ENCODE data around the gene DEGS2. TPM values are rescaled to one million over a fixed set of nuclear protein-coding genes. Genes with fewer than 3 reads are reported as not detected.

The DEGS2 gene
- total RNA-seq, 6 experiments from 2014 or later: 0.09 to 0.55 (median 0.22) TPM

GRCh38 chr14:100115726-100116125 lies 43.7 kb downstream of the DEGS2 start:
- ATAC-seq (no peak), DNase-seq (no peak)
- H3K36me3 ChIP-seq: peaks cover 0 to 4% (median 0%) of the 10 kb centered on the region in 4 donors
- 100% methylated on average over 2 of the region's 8 CpGs for WGBS (ENCODE audit: insufficient coverage, low coverage, low lambda C conversion rate, missing lambda C conversion rate)
- intact Hi-C loops (cut with DNase I): loop anchor here in 1 of 2 donors (10.0 kb wide), 1 partner anchor 131 kb away; no protein-coding TSS in a partner anchor
- no peaks in the 10 kb centered on the region for H3K4me1 ChIP-seq
- no peaks in the 10 kb centered on the region for H3K27me3 ChIP-seq
- H3K9me3 ChIP-seq: no peaks in the 10 kb centered on the region
- no peak overlapping the region for H3K27ac ChIP-seq
- no peak overlapping the region for H3K4me3 ChIP-seq
- TF ChIP-seq POLR2A (IDR thresholded peaks at IDR 0.05): no peak
- TF ChIP-seq CTCF (IDR thresholded peaks at IDR 0.05): no peak

DNA sequence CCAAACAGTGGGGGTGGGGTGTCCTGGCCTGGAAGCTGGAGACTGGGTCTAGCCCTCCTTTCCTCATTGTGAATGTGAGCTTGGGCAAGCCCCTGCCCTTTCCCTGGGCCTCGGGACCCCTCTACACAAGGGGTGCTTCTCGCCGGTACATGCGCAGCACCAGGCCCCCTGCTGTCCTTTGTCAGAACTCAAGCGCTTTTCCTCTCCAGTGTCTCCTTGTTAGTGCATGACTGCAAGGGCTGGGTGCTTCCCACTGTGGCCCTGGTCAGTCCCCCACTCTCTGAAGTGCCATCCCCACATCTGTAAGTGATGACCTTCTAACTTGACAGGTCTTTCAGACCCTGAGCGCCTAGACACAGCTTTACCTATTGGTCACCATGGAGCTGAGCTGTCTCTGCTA lies 44.2 kb downstream of the DEGS2 start:
- intact Hi-C loops (cut with DNase I): loop anchor here in 1 of 2 donors (10.0 kb wide), 1 partner anchor 130 kb away; no protein-coding TSS in a partner anchor
- no peak overlapping the region for H3K27ac ChIP-seq
- H3K4me1 ChIP-seq: no peaks in the 10 kb centered on the region
- TF ChIP-seq CTCF (IDR thresholded peaks at IDR 0.05): no peak
- no peak for TF ChIP-seq POLR2A (IDR thresholded peaks at IDR 0.05)
- H3K4me3 ChIP-seq: no peak overlapping the region
- ATAC-seq (no peak), DNase-seq (peak in 1 of 3 donors; percentile 21)
- H3K9me3 ChIP-seq: no peaks in the 10 kb centered on the region
- no CpG with 5 or more reads among the region's 6 CpGs for WGBS (ENCODE audit: insufficient coverage, low coverage, low lambda C conversion rate, missing lambda C conversion rate)
- peaks cover 0 to 5% (median 0%) of the 10 kb centered on the region in 4 donors for H3K36me3 ChIP-seq
- H3K27me3 ChIP-seq: no peaks in the 10 kb centered on the region

- Histone ChIP-seq H3K27ac (no peak overlapping the region), H3K9me3 (no peaks in the 10 kb centered on the region), H3K4me3 (no peak overlapping the region), H3K27me3 (no peaks in the 10 kb centered on the region), H3K36me3 (peaks cover 0 to 14% (median 0%) of the 10 kb centered on the region in 4 donors), H3K4me1 (no peaks in the 10 kb centered on the region)
- DNase-seq: peak in 1 of 3 donors; percentile 49
- 80% methylated on average over 1 of the region's 13 CpGs for WGBS (ENCODE audit: insufficient coverage, low coverage, low lambda C conversion rate, missing lambda C conversion rate)
- TF ChIP-seq POLR2A (IDR thresholded peaks at IDR 0.05) (no peak), CTCF (IDR thresholded peaks at IDR 0.05) (no peak)
- intact Hi-C loops (cut with DNase I): loop anchor here in 1 of 2 donors (10.0 kb wide), 1 partner anchor 129 kb away; no protein-coding TSS in a partner anchor
- no peak for ATAC-seq
Measured at GRCh38 chr14:100114109-100114765, 45.2 kb downstream of the DEGS2 start.

DNA sequence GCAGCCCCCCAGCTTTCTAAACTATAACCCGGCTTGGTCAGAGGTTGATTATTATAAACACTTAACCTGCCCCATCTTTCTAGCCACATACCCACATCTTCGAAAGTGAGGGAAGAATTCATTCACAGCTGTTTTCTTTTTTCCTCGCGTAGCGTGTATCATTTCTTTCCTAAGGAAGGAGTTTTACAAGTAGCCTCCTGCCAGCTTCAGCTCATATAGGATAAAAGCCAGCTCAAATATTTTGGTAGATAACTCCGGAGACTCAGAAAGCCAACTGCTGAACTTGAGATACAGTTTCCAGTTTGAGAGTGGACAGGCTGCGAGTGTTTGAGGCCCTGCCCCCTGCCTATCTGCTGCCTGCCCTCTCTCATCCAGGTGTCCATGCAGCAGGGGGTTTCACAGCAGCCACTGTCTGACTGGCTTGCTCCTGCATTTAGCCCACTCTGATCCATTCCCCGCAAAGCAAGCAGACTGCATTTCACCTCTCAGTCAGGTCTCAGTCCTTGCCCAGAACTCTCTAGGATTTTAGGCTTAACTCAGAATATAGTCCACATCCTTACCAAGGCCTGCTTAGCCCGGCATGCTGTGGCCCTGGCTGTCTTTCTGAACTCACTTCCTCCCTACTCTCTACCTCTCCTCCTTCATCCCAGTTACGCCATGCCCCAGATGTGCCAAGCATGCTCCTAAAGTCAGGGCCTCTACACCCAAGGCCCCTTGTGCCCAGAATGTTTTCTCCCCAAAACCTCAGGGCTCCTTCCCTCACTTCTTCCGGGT lies 47.3 kb downstream of the DEGS2 start:
- peaks cover 0 to 4% (median 0%) of the 10 kb centered on the region in 4 donors for H3K4me1 ChIP-seq
- intact Hi-C loops (cut with DNase I): loop anchor here in 1 of 2 donors (10.0 kb wide), 1 partner anchor 127 kb away; no protein-coding TSS in a partner anchor
- DNase-seq (no peak), ATAC-seq (no peak)
- no peak overlapping the region for H3K4me3 ChIP-seq
- no peak overlapping the region for H3K27ac ChIP-seq
- peaks cover 0 to 14% (median 0%) of the 10 kb centered on the region in 4 donors for H3K36me3 ChIP-seq
- H3K27me3 ChIP-seq: no peaks in the 10 kb centered on the region
- TF ChIP-seq POLR2A (IDR thresholded peaks at IDR 0.05) (no peak), CTCF (IDR thresholded peaks at IDR 0.05) (no peak)
- WGBS (ENCODE audit: insufficient coverage, low coverage, low lambda C conversion rate, missing lambda C conversion rate): 91% methylated on average over 9 of the region's 11 CpGs
- no peaks in the 10 kb centered on the region for H3K9me3 ChIP-seq

All from right lobe of liver (tissue), 6 donors.